Astrocyte of the hippocampus (primary cell): ENCODE measurements around the gene ELMOD1.

ENCODE experiments used
- DNase-seq: peaks from one replicate; pipeline ENCODE4 v3.0.0; 2011; ENCODE audit warnings: low read depth, low spot score

ELMOD1 gene

DNA sequence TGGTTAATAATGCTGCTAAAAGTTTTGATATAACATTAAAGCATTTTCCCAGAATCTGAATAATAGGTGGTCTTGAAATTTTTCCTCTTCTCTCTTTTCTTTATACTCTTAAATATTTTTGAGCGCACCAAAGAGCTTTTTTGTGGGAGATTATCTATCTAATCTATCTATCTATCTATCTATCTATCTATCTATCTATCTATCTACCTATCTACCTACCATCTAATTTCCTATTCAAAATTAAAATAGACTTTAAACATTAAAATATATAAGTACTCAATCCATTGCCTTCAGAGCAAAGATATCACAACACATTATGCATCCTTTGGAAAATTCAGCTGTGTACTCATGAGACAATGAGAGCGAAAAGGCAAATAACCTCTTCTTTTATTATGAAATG, 55.8 kb downstream of the ELMOD1 start:
- DNase-seq, result no peak

- DNase-seq, result no peak
Measured at GRCh38 chr11:107648242-107648641, 57.3 kb downstream of the ELMOD1 start.

DNA sequence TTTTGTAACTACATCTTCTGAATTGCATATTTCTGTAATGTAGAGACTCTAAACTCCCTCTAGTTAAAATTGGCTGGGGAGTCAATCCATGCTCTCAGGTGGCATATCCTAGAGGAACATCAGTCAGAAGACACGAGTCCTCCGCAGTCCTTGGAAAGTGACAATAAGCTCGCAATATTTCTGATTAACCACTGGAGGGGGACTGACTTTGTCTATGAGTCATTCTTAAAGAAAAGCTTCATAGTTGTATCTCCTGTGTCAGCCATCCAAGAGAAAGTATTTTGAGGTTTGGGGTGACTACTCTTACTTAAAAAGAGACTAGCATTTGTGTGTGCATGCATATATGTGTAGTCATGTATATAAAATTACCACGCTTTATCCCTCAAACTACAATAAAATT, 60.7 kb downstream of the ELMOD1 start:
- DNase-seq, result no peak

- no peak for DNase-seq
Measured at GRCh38 chr11:107653076-107653475, 62.1 kb downstream of the ELMOD1 start.

GRCh38 chr11:107655602-107656001, 64.7 kb downstream of the ELMOD1 start:
- no peak for DNase-seq

- no peak for DNase-seq
Measured at GRCh38 chr11:107659310-107659709, 68.4 kb downstream of the ELMOD1 start.

DNA sequence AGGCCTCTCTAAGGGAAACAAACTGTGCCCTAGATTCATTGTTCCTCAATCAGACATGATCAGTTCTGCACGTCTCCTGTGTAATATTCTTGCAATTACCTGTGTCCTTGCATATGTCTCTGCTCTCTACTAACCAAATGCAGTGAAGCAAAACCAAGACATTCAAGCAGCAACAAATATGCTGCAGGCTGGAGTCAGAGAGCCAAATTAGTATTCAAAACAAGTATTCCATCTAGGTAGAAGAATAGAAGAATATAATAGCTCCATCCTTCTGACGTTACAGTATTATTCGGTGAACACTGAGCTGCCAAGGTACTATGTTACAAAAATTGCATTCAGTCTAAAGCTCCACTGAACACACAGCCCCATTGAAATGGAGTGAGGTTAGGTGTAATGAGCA, 69.1 kb downstream of the ELMOD1 start:
- no peak for DNase-seq

DNA sequence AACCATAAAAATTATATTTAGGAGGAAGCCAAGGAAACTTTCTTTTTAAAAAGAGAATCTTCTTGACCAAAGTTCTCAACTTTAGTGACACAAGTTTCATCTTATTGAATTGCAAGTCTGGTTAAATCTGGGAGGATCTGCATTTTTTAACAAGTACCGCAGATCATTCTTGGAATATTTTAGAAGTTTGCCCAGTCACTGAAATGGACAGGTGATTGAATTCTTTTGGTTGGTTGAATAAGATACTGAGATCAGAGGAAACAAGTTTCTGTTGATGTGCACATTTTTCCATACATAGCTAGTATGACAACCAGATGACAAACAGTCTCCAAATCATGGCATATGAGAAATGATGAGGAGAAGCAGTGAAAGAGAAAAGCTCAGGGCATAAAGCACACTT, 70.7 kb downstream of the ELMOD1 start:
- DNase-seq, result no peak

DNA sequence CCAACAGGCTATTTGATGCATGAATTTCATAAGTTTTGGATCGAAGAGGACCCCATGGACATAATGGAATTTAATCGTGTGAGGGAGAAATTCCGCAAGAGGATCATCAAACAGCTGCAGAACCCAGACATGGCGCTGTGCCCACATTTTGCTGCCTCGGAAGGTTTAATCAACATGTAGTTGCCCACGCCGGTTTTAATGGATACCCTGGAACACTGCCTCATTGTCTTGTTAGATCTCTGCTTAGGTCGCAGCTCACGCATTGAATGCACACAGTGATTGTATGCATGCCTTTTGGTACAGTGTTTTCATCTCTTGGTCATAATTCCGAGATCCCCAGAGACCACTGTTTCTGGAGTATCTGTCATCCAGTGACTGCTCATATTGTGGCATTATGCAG, 74.1 kb downstream of the ELMOD1 start:
- DNase-seq, result peak; percentile 64

DNA sequence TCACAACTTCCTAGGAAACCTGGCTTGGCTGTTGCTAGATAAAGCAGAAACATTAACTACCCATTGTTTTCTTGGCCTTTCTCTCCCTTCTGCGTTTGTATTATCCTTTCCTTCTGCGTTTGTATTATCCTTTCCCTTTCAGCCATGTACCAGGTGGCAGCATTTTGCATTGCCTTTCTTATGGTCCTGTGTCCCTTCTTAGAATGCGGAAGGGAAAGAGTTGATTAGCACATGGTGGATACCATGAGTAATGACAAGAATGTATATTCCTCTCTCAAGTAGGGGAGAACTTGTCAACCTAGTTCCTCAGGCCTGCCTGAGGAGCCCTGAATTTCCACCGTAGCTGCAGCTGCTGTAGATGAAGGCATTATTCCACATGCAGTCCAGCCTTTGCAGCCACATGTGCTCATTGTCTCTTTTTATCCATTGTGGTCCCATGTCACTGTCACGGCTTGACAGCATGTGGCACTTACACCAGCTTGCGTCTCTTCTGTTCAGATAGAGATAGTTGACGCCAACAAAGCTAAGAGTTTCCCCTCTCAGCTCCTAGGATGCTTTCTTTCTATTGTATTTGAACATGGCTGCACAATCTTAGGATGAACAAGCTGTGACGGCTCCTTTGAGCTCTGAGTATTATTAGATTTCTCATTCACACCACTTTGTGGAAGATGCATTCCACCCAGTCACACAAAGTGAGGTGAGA, 76.1 kb downstream of the ELMOD1 start:
- no peak for DNase-seq

- DNase-seq, result no peak
Measured at GRCh38 chr11:107669191-107669740, 78.3 kb downstream of the ELMOD1 start.

- DNase-seq, result no peak
Measured at GRCh38 chr11:107669893-107670601, 79.1 kb downstream of the ELMOD1 start.

- no peak for DNase-seq
Measured at GRCh38 chr11:107675902-107676301, 85.0 kb downstream of the ELMOD1 start.

DNA sequence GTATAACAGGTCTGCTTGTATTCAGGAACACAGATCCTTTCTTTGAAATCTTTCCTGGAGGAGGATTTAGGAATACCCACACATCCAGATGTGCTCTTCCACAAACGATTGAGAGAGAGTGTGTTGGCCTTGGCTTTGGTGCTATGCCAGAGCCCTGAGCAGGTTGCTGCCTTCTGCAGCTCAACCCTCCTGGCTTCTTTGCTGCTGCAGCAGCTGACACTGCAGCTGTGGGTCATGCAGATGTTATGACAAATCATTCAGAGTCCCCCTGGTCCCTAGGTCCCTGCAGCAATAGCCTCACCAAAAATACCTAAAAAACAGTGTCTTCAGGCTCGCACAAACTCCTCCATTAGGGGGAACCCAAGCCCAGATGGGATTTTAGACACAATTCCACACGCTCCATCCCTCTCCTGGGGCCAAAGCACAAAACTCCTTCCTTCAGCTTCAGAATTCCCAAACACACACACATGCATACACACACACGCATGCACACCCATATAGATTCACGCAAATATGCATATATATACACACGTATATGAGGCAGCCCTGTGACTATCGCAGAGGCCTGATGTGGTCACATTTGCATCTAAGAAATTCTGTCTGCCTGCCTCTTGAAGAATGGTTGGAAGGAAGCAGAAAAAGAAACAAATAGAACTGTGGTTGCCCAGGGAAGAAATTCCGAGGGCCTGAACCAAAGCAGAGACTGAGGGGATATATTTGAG, 85.5 kb downstream of the ELMOD1 start:
- DNase-seq, result no peak

GRCh38 chr11:107677924-107678631, 87.1 kb downstream of the ELMOD1 start:
- no peak for DNase-seq

DNA sequence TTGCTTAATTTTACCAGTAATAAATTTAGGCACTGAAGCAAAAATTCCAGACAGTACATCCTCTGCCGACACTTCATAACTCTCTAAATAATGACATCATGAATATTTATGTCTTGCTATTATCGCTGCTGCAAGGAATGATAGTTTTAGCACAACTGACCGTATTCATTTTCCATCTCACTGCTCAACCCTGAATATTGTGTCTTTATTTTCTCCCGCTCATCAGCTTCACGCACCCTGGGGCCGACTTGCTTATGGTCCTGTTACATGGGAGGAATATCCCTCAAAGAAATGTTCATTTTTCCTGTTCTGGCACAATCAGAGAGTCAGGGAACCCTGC, 87.7 kb downstream of the ELMOD1 start:
- DNase-seq, result no peak

- DNase-seq, result no peak
Measured at GRCh38 chr11:107679255-107680024, 88.5 kb downstream of the ELMOD1 start.

GRCh38 chr11:107682171-107682570, 91.2 kb downstream of the ELMOD1 start:
- DNase-seq, result no peak

DNA sequence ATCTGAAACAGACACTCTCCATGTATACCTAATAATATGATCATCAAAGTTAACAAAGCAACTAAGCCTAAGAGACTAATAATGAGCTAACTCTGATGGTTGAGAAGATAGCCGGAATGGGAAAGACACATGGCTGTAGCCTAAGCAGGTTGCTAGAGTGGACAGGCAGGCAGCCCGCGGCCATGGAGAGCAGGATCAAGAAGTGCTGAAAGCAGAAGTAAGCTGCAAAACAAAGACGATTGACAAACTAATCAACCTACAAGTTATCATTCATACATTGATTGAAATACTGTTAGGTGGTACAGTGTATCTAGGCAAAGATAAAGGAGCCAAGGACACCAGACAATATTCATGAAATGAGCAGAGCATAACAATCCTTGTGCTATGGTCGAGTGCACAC, 91.6 kb downstream of the ELMOD1 start:
- no peak for DNase-seq

DNA sequence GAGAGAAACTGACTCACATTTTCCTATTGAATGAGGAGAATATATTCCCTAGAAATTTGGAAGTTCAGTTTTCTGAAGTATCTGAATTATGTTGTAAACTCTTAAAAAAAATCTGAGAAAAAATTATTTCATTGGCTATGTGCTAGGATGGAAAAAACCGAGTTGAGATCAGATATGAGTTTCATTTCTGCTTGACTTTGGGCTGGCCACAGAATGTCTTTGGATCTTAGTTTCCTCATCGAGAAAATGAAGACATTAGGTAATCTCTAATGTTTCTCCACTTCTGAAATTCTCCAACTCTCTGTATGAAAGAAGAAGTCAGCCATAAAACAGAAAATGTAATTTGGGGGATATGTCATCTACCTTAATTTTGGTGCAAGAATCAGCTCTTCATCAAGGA, 92.1 kb downstream of the ELMOD1 start:
- no peak for DNase-seq

DNA sequence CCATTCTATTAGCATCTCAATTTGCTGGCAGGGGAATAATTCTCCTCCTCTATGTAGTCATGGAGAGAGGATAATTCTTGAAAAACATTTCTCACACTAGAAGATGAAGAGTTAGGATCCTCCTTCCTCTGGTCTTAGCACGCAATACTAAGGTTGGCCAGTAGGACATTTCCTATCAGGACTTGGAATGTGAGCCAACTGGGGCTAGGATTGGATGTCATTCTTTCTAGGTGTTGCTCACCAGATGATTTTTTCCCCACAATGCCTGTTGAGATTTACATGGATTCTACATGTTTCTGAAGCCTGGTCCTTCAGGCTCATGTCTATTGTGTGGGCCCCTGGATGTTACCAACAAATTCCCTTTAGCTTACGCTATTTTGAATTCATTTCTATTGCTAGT, 92.9 kb downstream of the ELMOD1 start:
- DNase-seq, result no peak
